HCT116 (cell line): ENCODE measurements around the gene RASGRP2.
A peak's percentile ranks its signal among the peaks of the same experiment; 100 is the strongest.

Source experiments
- CBX3 ChIP-seq: IDR thresholded peaks from 2 replicates; pipeline ENCODE4 v1.6.1; 2012; ENCODE audit warnings: low read depth
- CTCF ChIP-seq, 3 experiments: fragments of 200-600 bp in 1 of 3; sonication (generic) in 1 of 3; IDR thresholded peaks in 2 of 3; conservative IDR thresholded peaks in 1 of 3; 2 replicates each; pipeline ENCODE4 v1.5.1; 2012 to 2017; ENCODE audit warnings: low read depth in 2 of 3, low read length in 2 of 3, antibody characterized with exemption in 1 of 3, borderline replicate concordance in 1 of 3, control low read depth in 1 of 3, mild to moderate bottlenecking in 1 of 3, mixed read lengths in 1 of 3, mixed run types in 1 of 3, moderate library complexity in 1 of 3; ENCODE audit not compliant: insufficient read depth in 1 of 3
- EZH2 ChIP-seq: fragments of 200-600 bp; sonication (generic); IDR thresholded peaks from 2 replicates; pipeline ENCODE4 v1.6.1; 2017; ENCODE audit warnings: antibody characterized with exemption, mixed run types
- EZH2phosphoT487 ChIP-seq: fragments of 200-600 bp; IDR thresholded peaks from 2 replicates; pipeline ENCODE4 v1.6.1; 2018; ENCODE audit warnings: antibody characterized with exemption, borderline replicate concordance
- POLR2A ChIP-seq: IDR thresholded peaks from 2 replicates; pipeline ENCODE4 v1.7.0; 2011; ENCODE audit warnings: borderline replicate concordance; ENCODE audit not compliant: insufficient read depth, insufficient read length; ENCODE audit errors: extremely low read depth
- POLR2AphosphoS5 ChIP-seq: IDR thresholded peaks from 2 replicates; pipeline ENCODE4 v1.6.1; 2011; ENCODE audit warnings: mild to moderate bottlenecking, low read depth, low read length, moderate library complexity
- RAD21 ChIP-seq: IDR thresholded peaks from 2 replicates; pipeline ENCODE4 v1.6.1; 2012; ENCODE audit warnings: low read depth, mild to moderate bottlenecking
- REST ChIP-seq: IDR thresholded peaks from 2 replicates; pipeline ENCODE4 v1.6.1; 2012; ENCODE audit warnings: low read depth
- YY1 ChIP-seq: IDR thresholded peaks from 2 replicates; pipeline ENCODE4 v1.6.1; 2011; ENCODE audit warnings: low read length, low read depth, moderate library complexity, mild to moderate bottlenecking; ENCODE audit not compliant: insufficient replicate concordance; ENCODE audit errors: extremely low read depth
- ZBTB33 ChIP-seq: IDR thresholded peaks from 2 replicates; pipeline ENCODE4 v1.6.1; 2011; ENCODE audit warnings: mild to moderate bottlenecking, low read length, moderate library complexity; ENCODE audit not compliant: insufficient replicate concordance; ENCODE audit errors: extremely low read depth
- ZNF274 ChIP-seq: fragments of 200-500 bp; sonication (Bioruptor generic); IDR thresholded peaks from 2 replicates; pipeline ENCODE4 v1.6.1; 2014; ENCODE audit warnings: mild to moderate bottlenecking, low read depth, low read length, inconsistent platforms

- TF ChIP-seq POLR2AphosphoS5, result 0 out of 2 replicates have a peak, but pooled peaks have one; percentile 14
- no peak for TF ChIP-seq CTCF (IDR thresholded peaks at IDR 0.05 in 2 of 3, conservative IDR thresholded peaks at IDR 0.05 in 1 of 3; ENCODE audit: borderline replicate concordance in 1 of 3, insufficient read depth in 1 of 3, low read depth in 2 of 3, low read length in 2 of 3)
- no peak for TF ChIP-seq YY1
- TF ChIP-seq CBX3, result no peak
- no peak for TF ChIP-seq ZNF274
- no peak for TF ChIP-seq REST
- TF ChIP-seq EZH2phosphoT487, result no peak
- no peak for TF ChIP-seq ZBTB33
- TF ChIP-seq POLR2A, result peak; percentile 29
- no peak for TF ChIP-seq RAD21
- TF ChIP-seq EZH2, result no peak
Measured at GRCh38 chr11:64777449-64778222, 33.7 kb upstream of the RASGRP2 start.
